HG02852 (cell line): ENCODE measurements around the gene EML4.
"Not testable (repeated sequence)": the region's sequence is repeated elsewhere in the genome, so short reads cannot be mapped to it uniquely, and the experiment has no call there.

Source experiments
- ATAC-seq: cut with Tn5 transposase; IDR thresholded peaks from one replicate; pipeline ENCODE4 v1.9.1; 2021; ENCODE audit warnings: mild to moderate bottlenecking, moderate library complexity; ENCODE audit not compliant: unreplicated experiment

EML4 gene

GRCh38 chr2:42169100-42169873 lies at the start of gene EML4:
Gene EML4 (plus strand): TSS chr2:42169353. CDS start chr2:42169612, 259 bp downstream.
- ATAC-seq, result peak; percentile 76

GRCh38 chr2:42123426-42123825 lies 45.7 kb upstream of the EML4 start:
- ATAC-seq, result no peak

- ATAC-seq, result peak; percentile 64
Measured at GRCh38 chr2:42124011-42124785, 45.0 kb upstream of the EML4 start.

- no peak for ATAC-seq
Measured at GRCh38 chr2:42125841-42126594, 43.1 kb upstream of the EML4 start.

- peak; percentile 0 for ATAC-seq
Measured at GRCh38 chr2:42126873-42127272, 42.3 kb upstream of the EML4 start.

- ATAC-seq, result peak; percentile 58
Measured at GRCh38 chr2:42127425-42128424, 41.4 kb upstream of the EML4 start.

- ATAC-seq, result peak; percentile 20
Measured at GRCh38 chr2:42128721-42129486, 40.2 kb upstream of the EML4 start.

- ATAC-seq, result no peak
Measured at GRCh38 chr2:42129487-42129852, 39.7 kb upstream of the EML4 start.

GRCh38 chr2:42129947-42130346 lies 39.2 kb upstream of the EML4 start:
- no peak for ATAC-seq

- ATAC-seq, result not testable (repeated sequence)
Measured at GRCh38 chr2:42130858-42131257, 38.3 kb upstream of the EML4 start.

- ATAC-seq, result no peak
Measured at GRCh38 chr2:42132191-42132965, 36.8 kb upstream of the EML4 start.

GRCh38 chr2:42132966-42133641 lies 36.0 kb upstream of the EML4 start:
- peak; percentile 77 for ATAC-seq

- ATAC-seq, result no peak
Measured at GRCh38 chr2:42133771-42134195, 35.4 kb upstream of the EML4 start.

GRCh38 chr2:42134401-42134932 lies 34.7 kb upstream of the EML4 start:
- not testable (repeated sequence) for ATAC-seq

- no peak for ATAC-seq
Measured at GRCh38 chr2:42135381-42136312, 33.5 kb upstream of the EML4 start.

- ATAC-seq, result no peak
Measured at GRCh38 chr2:42136782-42137124, 32.4 kb upstream of the EML4 start.
